Smooth muscle cell (in vitro differentiated cells): ENCODE data around the gene ECT2L. TPM values are rescaled to one million over a fixed set of nuclear protein-coding genes. Genes with fewer than 3 reads are reported as not detected.

ENCODE experiments used
- DNase-seq: peaks from one replicate; lab custom pipeline; 2025; ENCODE audit not compliant: unreplicated experiment; lab: John Stamatoyannopoulos, UW
- H2AFZ ChIP-seq: fragments of 200-600 bp; sonication (generic); 2 replicates; pipeline ENCODE4 v1.6.0; 2016; ENCODE audit warnings: antibody characterized with exemption, low read depth, mild to moderate bottlenecking
- H3F3A ChIP-seq: fragments of 200-600 bp; sonication (generic); 2 replicates; pipeline ENCODE4 v1.6.0; 2017; ENCODE audit warnings: antibody characterized with exemption, low read depth
- H3K27ac ChIP-seq: fragments of 200-600 bp; sonication (generic); 2 replicates; pipeline ENCODE4 v1.5.1; 2016; ENCODE audit warnings: low read depth, mild to moderate bottlenecking
- H3K27me3 ChIP-seq: fragments of 200-600 bp; sonication (generic); 2 replicates; pipeline ENCODE4 v1.6.1; 2016; ENCODE audit warnings: low read depth, mild to moderate bottlenecking
- H3K36me3 ChIP-seq: fragments of 200-600 bp; sonication (generic); 2 replicates; pipeline ENCODE4 v1.5.1; 2016; ENCODE audit warnings: low read depth
- H3K4me1 ChIP-seq: fragments of 200-600 bp; sonication (generic); 2 replicates; pipeline ENCODE4 v1.5.1; 2016; ENCODE audit warnings: low read depth
- H3K4me2 ChIP-seq: fragments of 200-600 bp; sonication (generic); 2 replicates; pipeline ENCODE4 v1.6.0; 2016; ENCODE audit warnings: mild to moderate bottlenecking
- H3K4me3 ChIP-seq: fragments of 200-600 bp; sonication (generic); 2 replicates; pipeline ENCODE4 v1.5.1; 2016; ENCODE audit warnings: mild to moderate bottlenecking
- H3K79me2 ChIP-seq: fragments of 200-600 bp; sonication (generic); 2 replicates; pipeline ENCODE4 v1.6.0; 2016; ENCODE audit warnings: low read depth, mild to moderate bottlenecking
- H3K9ac ChIP-seq: fragments of 200-600 bp; sonication (generic); 2 replicates; pipeline ENCODE4 v1.6.0; 2016; ENCODE audit warnings: low read depth
- H3K9me3 ChIP-seq: fragments of 200-600 bp; sonication (generic); replicated peaks from 2 replicates; pipeline ENCODE4 v1.5.1; 2016; ENCODE audit warnings: low read depth
- H4K20me1 ChIP-seq: fragments of 200-600 bp; sonication (generic); 2 replicates; pipeline ENCODE4 v1.6.0; 2016; ENCODE audit warnings: low read depth
- WGBS: methylation state at CpG from one replicate; pipeline ENCODE4 v1.1.7; 2016; ENCODE audit warnings: low lambda C conversion rate; 5-methylcytosine and 5-hydroxymethylcytosine counted together
- polyA plus RNA-seq: library from polyadenylated mRNA; unstranded; fragments of >200 nt; fragmentation: Nextera tagmentation; extraction: Ambion mirVana; gene quantifications from 2 replicates; pipeline ENCODE4 v1.2.1, GENCODE V29; 2016
- total RNA-seq: library from RNA; depleted of rRNA; stranded (reverse); fragments of >200 nt; gene quantifications from 2 replicates; pipeline ENCODE4 v1.2.3, GENCODE V29; 2014
- TF ChIP-seq, protein P1 (sequence below): fragments of 200-600 bp; sonication (generic); IDR thresholded peaks from 2 replicates; pipeline ENCODE4 v1.5.1; 2017; ENCODE audit warnings: borderline replicate concordance, mild to moderate bottlenecking, antibody characterized with exemption; ENCODE audit not compliant: insufficient read depth, poor library complexity, severe bottlenecking

The ECT2L gene
- total and polyA plus RNA-seq, 2 experiments from 2014 or later, result 0.14 TPM; not detected in 1

- Histone ChIP-seq H3K36me3 (peaks cover 5% of the 10 kb centered on the region), H3K27ac (no peak overlapping the region), H3K4me2 (no peak overlapping the region), H3F3A (no peaks in the 10 kb centered on the region), H3K9me3 (no peaks in the 10 kb centered on the region), H3K4me1 (no peaks in the 10 kb centered on the region), H2AFZ (no peak overlapping the region), H3K27me3 (no peaks in the 10 kb centered on the region), H4K20me1 (no peaks in the 10 kb centered on the region), H3K79me2 (no peaks in the 10 kb centered on the region), H3K4me3 (no peak overlapping the region), H3K9ac (no peak overlapping the region)
- TF ChIP-seq, protein P1, sequence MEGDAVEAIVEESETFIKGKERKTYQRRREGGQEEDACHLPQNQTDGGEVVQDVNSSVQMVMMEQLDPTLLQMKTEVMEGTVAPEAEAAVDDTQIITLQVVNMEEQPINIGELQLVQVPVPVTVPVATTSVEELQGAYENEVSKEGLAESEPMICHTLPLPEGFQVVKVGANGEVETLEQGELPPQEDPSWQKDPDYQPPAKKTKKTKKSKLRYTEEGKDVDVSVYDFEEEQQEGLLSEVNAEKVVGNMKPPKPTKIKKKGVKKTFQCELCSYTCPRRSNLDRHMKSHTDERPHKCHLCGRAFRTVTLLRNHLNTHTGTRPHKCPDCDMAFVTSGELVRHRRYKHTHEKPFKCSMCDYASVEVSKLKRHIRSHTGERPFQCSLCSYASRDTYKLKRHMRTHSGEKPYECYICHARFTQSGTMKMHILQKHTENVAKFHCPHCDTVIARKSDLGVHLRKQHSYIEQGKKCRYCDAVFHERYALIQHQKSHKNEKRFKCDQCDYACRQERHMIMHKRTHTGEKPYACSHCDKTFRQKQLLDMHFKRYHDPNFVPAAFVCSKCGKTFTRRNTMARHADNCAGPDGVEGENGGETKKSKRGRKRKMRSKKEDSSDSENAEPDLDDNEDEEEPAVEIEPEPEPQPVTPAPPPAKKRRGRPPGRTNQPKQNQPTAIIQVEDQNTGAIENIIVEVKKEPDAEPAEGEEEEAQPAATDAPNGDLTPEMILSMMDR, result no peak
- 85% methylated on average over 1 of the region's 1 CpG for WGBS
- DNase-seq, result no peak
Measured at GRCh38 chr6:138787138-138787537, 8.7 kb upstream of the ECT2L start.

DNA sequence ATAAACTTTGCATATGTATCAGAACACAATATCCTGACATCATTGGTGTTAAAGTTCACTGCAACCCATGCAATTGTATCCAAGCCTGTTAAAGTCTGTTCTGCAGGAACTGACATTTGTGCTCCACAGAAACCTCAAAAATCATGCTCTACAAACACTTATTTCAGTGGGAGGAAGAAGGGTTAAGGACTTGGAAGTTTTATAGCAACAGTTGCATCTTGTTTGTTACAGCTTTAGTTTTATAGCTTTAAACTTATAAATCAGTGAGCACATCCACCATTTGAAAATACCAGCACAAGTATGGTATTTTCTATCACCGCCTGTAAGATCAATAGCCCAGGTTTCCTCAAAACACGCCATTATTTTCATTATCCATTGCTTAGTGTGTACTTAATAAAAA, 884 bp downstream of the ECT2L start:
- TF ChIP-seq, protein P1, result no peak
- no peak overlapping the region for H3K27ac ChIP-seq
- no peaks in the 10 kb centered on the region for H3K79me2 ChIP-seq
- no peaks in the 10 kb centered on the region for H3F3A ChIP-seq
- H3K27me3 ChIP-seq, result no peaks in the 10 kb centered on the region
- no peak overlapping the region for H2AFZ ChIP-seq
- peak overlapping the region; percentile 95 for H3K4me2 ChIP-seq
- DNase-seq, result no peak
- peaks cover 5% of the 10 kb centered on the region for H3K4me1 ChIP-seq
- WGBS, result 92% methylated on average over 2 of the region's 2 CpGs
- H4K20me1 ChIP-seq, result no peaks in the 10 kb centered on the region
- no peaks in the 10 kb centered on the region for H3K9me3 ChIP-seq
- H3K9ac ChIP-seq, result no peak overlapping the region
- no peaks in the 10 kb centered on the region for H3K36me3 ChIP-seq
- H3K4me3 ChIP-seq, result no peak overlapping the region

- no peak for DNase-seq
- no peaks in the 10 kb centered on the region for H3K79me2 ChIP-seq
- no peak overlapping the region for H2AFZ ChIP-seq
- no peaks in the 10 kb centered on the region for H4K20me1 ChIP-seq
- no peak overlapping the region for H3K9ac ChIP-seq
- no peaks in the 10 kb centered on the region for H3K27me3 ChIP-seq
- H3K9me3 ChIP-seq, result no peaks in the 10 kb centered on the region
- no peak overlapping the region for H3K4me2 ChIP-seq
- no peak overlapping the region for H3K27ac ChIP-seq
- no peaks in the 10 kb centered on the region for H3K36me3 ChIP-seq
- TF ChIP-seq, protein P1, result no peak
- H3F3A ChIP-seq, result no peaks in the 10 kb centered on the region
- no peak overlapping the region for H3K4me3 ChIP-seq
- peaks cover 5% of the 10 kb centered on the region for H3K4me1 ChIP-seq
- 91% methylated on average over 4 of the region's 4 CpGs for WGBS
Measured at GRCh38 chr6:138797806-138798446, 2.0 kb downstream of the ECT2L start.
